Measurements from ENCODE around the gene ARHGAP24. TPM values are rescaled to one million over a fixed set of nuclear protein-coding genes. Genes with fewer than 3 reads are reported as not detected.

ARHGAP24 gene
- total RNA-seq, 2 experiments from 2014 or later: not detected

DNA sequence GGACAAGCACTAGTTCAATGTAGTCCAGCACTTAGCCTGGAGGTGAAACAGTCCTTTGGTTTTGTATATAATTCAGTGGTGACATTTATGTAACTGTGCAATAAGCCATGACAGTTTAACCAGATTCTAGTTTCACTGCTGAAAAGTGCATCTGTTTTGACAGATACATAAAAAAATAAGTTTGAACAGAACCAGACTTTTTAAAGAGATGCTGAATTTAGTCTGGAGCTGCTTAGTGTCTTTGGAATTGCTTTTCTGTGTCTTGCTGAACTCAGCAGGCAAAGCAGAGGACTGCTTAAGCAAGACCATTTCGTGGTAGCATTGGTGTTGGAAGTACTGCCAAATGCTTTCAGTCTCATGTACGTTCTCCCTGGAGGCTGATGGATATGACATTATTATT is 491.4 kb downstream of the ARHGAP24 start:
- Mint-ChIP-seq H3K27me3 (no peaks in the 10 kb centered on the region), H3K36me3 (ENCODE audit: low read depth) (no peaks in the 10 kb centered on the region), H3K9me3 (no peaks in the 10 kb centered on the region), H3K4me1 (no peaks in the 10 kb centered on the region), H3K4me3 (no peak overlapping the region), H3K27ac (no peak overlapping the region)
- no peak for DNase-seq
- CTCF ChIA-PET: no interaction called here
- POLR2A ChIA-PET: no interaction called here

DNA sequence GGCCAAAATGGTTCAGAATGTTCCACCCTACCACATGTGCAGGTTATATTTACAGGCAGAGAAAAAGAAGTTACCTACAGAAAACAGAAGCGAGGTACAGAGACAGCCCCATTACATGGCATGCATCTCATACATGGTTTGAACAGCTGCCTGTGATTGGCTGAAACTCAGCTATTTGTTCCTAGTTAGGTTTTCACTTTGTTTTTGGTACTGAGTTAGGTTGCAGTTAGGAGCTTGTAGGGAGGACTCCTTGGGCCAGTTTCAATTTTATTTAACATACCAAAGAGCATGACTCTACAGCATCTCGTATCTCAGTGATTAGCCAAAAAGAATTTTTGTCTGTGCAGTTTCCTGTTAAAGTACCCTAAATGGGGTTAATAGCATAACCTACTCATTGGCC is 492.9 kb downstream of the ARHGAP24 start:
- no peak overlapping the region for H3K4me3 Mint-ChIP-seq
- H3K9me3 Mint-ChIP-seq: no peaks in the 10 kb centered on the region
- no peaks in the 10 kb centered on the region for H3K27me3 Mint-ChIP-seq
- DNase-seq: no peak
- H3K36me3 Mint-ChIP-seq (ENCODE audit: low read depth): no peaks in the 10 kb centered on the region
- H3K4me1 Mint-ChIP-seq: no peaks in the 10 kb centered on the region
- ChIA-PET POLR2A (no interaction called here), CTCF (no interaction called here)
- no peak overlapping the region for H3K27ac Mint-ChIP-seq

DNA sequence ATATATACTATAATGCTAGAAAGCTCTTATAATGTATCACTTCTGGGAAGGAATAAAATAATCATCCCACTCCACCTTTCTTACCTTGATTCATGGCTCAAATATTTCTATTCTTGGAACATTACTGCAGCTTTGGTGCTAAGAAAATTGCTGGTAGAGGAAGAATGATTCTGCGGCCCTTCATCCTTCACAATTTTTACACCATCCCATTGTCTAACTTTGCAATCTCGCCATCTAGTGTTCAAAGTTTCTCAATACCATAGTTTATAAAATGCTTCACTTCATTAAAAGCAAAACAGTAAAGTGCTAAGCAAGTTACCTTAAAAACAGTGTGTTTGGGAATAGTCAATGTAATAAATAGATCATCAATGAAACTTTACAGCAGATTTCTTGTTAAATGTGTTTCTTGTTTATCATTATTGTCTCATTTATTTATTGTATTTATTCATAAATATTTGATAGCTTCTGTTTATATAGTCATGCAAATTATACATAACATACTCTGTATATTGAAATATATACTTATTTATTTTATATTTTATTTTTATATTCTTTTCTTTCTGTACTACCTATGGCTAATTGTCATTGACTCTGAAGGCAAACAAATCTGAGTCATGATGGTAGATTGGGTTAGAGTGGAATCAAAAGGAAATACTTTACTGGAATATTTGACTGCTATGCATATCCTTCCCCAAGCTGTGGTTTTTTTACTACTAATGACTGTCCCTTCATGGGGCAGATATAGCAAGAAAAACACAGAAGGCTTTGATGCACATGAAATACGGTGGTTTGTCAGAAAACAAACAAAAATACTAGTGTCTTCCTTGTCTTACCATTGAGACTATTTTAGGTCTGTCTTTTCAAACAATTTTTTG is 494.2 kb downstream of the ARHGAP24 start:
- no peaks in the 10 kb centered on the region for H3K27me3 Mint-ChIP-seq
- ChIA-PET CTCF (no interaction called here), POLR2A (no interaction called here)
- H3K4me3 Mint-ChIP-seq: no peak overlapping the region
- H3K4me1 Mint-ChIP-seq: no peaks in the 10 kb centered on the region
- H3K9me3 Mint-ChIP-seq: no peaks in the 10 kb centered on the region
- no peak for DNase-seq
- H3K27ac Mint-ChIP-seq: no peak overlapping the region
- H3K36me3 Mint-ChIP-seq (ENCODE audit: low read depth): no peaks in the 10 kb centered on the region

DNA sequence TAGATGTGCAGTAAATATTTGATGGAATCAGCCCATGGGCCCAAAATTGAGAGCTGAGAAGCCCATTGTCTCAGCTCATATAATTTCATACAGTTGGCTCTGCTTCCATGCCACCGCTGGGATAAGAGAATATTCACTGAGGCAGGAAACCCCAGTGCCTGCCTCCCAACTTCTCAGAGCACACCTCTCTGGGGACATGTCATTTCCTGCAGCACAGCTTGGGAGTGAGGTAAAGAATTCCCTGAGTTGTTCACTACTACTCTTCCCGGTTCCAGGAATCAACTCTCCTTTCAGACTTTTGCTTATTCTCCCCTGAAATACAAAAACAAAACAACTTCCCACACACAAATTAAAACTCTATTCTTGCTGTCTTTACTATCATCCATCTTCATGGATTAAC is 495.6 kb downstream of the ARHGAP24 start:
- Mint-ChIP-seq H3K4me3 (no peak overlapping the region), H3K36me3 (ENCODE audit: low read depth) (no peaks in the 10 kb centered on the region), H3K9me3 (no peaks in the 10 kb centered on the region), H3K27me3 (no peaks in the 10 kb centered on the region), H3K4me1 (no peaks in the 10 kb centered on the region), H3K27ac (no peak overlapping the region)
- ChIA-PET CTCF (no interaction called here), POLR2A (no interaction called here)
- no peak for DNase-seq

DNA sequence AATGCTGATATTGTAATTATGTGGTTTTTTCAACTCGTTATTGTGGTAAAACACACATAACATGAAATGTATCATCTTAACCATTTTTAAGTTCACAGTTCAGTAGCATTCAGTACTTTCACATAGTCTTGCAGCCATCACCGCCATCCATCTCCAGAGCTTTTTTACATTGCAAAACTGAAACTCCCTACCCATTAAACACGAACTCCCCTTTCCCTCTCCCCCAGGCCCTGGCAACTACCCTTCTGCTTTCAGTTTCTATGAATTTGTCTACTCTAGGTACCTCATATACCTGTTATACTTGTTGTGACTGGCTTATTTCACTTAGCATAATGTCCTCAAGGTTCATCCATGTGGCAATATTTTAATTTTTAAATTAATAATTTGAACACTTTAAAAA is 504.3 kb downstream of the ARHGAP24 start:
- Mint-ChIP-seq H3K9me3 (no peaks in the 10 kb centered on the region), H3K36me3 (ENCODE audit: low read depth) (no peaks in the 10 kb centered on the region), H3K4me3 (no peak overlapping the region), H3K27ac (no peak overlapping the region), H3K27me3 (no peaks in the 10 kb centered on the region), H3K4me1 (no peaks in the 10 kb centered on the region)
- no peak for DNase-seq
- ChIA-PET POLR2A (no interaction called here), CTCF (no interaction called here)

DNA sequence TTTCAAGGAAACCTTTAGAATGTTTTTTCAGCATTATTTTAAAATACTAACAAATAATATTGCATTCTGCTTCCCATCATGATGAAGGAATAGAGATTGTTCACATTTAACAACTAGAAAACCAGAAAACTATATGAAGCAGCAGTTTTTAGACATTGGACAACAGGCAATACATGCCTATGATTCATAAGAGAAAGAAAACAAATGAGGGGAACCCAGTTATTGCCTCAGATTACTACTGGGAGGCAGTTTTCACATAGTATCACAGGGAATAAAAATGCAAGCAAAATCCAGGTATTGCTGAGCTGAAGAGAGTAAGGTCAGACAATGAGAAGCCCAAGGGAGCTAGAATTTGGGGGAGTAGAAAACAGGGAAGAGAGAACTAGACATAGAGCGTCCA is 511.3 kb downstream of the ARHGAP24 start:
- Mint-ChIP-seq H3K4me3 (no peak overlapping the region), H3K27ac (no peak overlapping the region), H3K36me3 (ENCODE audit: low read depth) (no peaks in the 10 kb centered on the region), H3K4me1 (no peaks in the 10 kb centered on the region), H3K27me3 (no peaks in the 10 kb centered on the region), H3K9me3 (no peaks in the 10 kb centered on the region)
- ChIA-PET POLR2A (no interaction called here), CTCF (no interaction called here)
- DNase-seq: no peak

DNA sequence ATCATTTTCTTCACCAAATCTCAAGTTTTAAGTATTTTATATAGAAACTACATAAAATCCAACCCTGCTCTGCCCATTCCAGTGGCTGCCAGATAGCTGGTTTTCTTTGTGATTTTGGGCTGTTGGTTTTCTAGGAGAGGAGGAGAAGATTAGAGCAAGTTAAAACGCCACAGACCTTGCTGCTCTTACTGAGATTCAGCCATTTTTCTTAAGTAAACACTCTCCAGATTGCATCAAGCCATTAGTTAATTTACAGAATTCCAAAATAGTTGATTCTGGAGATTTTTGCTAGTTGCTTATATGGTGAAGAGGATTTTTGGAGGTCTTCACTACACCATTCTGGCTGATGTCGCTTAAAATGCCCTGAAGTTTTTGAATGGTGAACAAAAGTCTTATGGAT is 518.7 kb downstream of the ARHGAP24 start:
- no peaks in the 10 kb centered on the region for H3K9me3 Mint-ChIP-seq
- H3K4me1 Mint-ChIP-seq: no peaks in the 10 kb centered on the region
- ChIA-PET POLR2A (no interaction called here), CTCF (no interaction called here)
- no peaks in the 10 kb centered on the region for H3K27me3 Mint-ChIP-seq
- DNase-seq: no peak
- H3K4me3 Mint-ChIP-seq: no peak overlapping the region
- H3K36me3 Mint-ChIP-seq (ENCODE audit: low read depth): no peaks in the 10 kb centered on the region
- H3K27ac Mint-ChIP-seq: no peak overlapping the region

DNA sequence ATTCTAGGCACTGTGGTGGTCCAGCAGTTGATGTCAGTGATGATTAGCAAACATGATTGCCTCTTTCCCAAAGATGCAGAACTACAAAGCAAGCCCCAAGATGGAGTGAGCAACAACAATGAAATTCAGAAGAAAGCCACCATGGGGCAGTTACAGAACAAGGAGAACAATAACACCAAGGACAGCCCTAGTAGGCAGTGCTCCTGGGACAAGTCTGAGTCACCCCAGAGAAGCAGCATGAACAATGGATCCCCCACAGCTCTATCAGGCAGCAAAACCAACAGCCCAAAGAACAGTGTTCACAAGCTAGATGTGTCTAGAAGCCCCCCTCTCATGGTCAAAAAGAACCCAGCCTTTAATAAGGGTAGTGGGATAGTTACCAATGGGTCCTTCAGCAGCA is 519.6 kb downstream of the ARHGAP24 start:
- Mint-ChIP-seq H3K9me3 (no peaks in the 10 kb centered on the region), H3K4me3 (no peak overlapping the region), H3K36me3 (ENCODE audit: low read depth) (no peaks in the 10 kb centered on the region), H3K27me3 (no peaks in the 10 kb centered on the region), H3K4me1 (no peaks in the 10 kb centered on the region), H3K27ac (no peak overlapping the region)
- ChIA-PET POLR2A (no interaction called here), CTCF (no interaction called here)
- no peak for DNase-seq

DNA sequence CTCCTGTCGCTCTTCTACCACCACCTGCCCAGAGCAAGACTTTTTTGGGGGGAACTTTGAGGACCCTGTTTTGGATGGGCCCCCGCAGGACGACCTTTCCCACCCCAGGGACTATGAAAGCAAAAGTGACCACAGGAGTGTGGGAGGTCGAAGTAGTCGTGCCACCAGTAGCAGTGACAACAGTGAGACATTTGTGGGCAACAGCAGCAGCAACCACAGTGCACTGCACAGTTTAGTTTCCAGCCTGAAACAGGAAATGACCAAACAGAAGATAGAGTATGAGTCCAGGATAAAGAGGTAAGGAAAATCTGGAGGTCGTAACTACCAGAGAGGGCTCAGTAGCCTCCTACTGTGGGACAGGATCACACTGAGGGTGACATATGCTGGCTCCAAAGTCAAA is 520.4 kb downstream of the ARHGAP24 start:
- Mint-ChIP-seq H3K4me1 (no peaks in the 10 kb centered on the region), H3K27ac (no peak overlapping the region), H3K36me3 (ENCODE audit: low read depth) (no peaks in the 10 kb centered on the region), H3K4me3 (no peak overlapping the region), H3K9me3 (no peaks in the 10 kb centered on the region), H3K27me3 (no peaks in the 10 kb centered on the region)
- ChIA-PET CTCF (no interaction called here), POLR2A (no interaction called here)
- no peak for DNase-seq

DNA sequence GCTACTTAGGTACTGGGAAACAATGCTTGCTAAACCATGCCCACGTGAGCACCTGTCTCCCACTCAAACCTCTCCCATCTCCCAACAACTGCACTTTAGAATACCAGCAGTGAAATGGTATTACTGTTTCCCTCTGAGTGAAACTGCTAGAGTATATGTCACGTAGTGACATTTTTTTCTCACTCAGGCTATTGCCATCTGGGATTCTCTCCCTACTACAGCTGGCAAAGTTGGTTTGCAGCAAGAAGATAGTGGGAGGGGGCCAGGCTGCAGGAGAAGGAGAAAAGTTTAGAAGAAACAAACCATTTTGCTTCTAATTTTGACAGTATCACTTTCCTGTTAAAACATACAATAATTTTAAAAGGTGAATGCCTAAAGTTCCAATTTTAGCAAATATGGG is 526.6 kb downstream of the ARHGAP24 start:
- H3K36me3 Mint-ChIP-seq (ENCODE audit: low read depth): no peaks in the 10 kb centered on the region
- no peaks in the 10 kb centered on the region for H3K27me3 Mint-ChIP-seq
- no peak overlapping the region for H3K4me3 Mint-ChIP-seq
- no peak for DNase-seq
- POLR2A ChIA-PET: no interaction called here
- H3K27ac Mint-ChIP-seq: no peak overlapping the region
- H3K9me3 Mint-ChIP-seq: no peaks in the 10 kb centered on the region
- CTCF ChIA-PET: interaction anchor here (1.1 kb wide), 1 partner anchor 22 kb away, joined by 3 read pairs; no protein-coding TSS in a partner anchor
- no peaks in the 10 kb centered on the region for H3K4me1 Mint-ChIP-seq

DNA sequence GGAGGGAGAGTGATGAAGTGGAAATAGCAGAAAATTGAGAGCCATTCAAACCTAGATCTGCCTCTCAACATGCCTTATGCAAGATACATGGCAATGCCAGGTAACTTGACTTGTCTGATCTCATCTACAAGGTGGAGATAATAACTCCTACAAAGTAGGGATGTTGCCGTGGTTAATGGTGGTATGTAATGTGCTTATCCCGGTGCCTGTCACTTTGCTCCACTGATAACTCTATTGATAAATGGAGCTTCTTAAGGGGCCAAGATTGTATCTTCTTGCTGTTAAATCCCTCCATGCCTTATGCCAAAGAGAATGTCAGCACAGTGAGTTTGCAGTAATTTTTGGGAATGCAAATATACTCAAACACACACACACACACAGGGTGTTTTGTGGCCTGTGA is 529.1 kb downstream of the ARHGAP24 start:
- H3K4me1 Mint-ChIP-seq: no peaks in the 10 kb centered on the region
- ChIA-PET POLR2A (no interaction called here), CTCF (no interaction called here)
- no peaks in the 10 kb centered on the region for H3K27me3 Mint-ChIP-seq
- no peaks in the 10 kb centered on the region for H3K9me3 Mint-ChIP-seq
- H3K27ac Mint-ChIP-seq: no peak overlapping the region
- no peak for DNase-seq
- H3K36me3 Mint-ChIP-seq (ENCODE audit: low read depth): no peaks in the 10 kb centered on the region
- no peak overlapping the region for H3K4me3 Mint-ChIP-seq

DNA sequence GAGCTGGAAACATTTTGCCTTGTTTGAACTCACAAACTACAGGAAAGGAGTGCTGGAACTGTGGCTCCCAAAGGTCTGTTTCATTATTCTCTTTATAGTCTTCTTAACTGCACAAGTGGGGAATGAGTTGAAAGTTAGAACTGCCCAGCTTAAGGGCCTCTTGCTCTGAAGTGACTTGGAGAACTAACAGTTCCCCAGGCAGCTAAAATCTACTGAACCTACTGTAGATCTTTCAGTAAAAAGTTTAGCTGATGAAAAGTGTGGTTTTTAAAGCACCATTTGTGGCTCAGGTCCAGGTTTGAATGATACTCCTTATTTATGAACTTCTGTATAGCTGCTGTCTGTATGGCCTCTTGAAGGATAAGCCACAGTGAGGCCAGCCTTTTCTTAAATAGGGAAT is 531.1 kb downstream of the ARHGAP24 start:
- Mint-ChIP-seq H3K27me3 (no peaks in the 10 kb centered on the region), H3K4me1 (no peaks in the 10 kb centered on the region), H3K4me3 (no peak overlapping the region), H3K9me3 (no peaks in the 10 kb centered on the region), H3K27ac (no peak overlapping the region), H3K36me3 (ENCODE audit: low read depth) (no peaks in the 10 kb centered on the region)
- POLR2A ChIA-PET: no interaction called here
- CTCF ChIA-PET: no interaction called here
- no peak for DNase-seq

DNA sequence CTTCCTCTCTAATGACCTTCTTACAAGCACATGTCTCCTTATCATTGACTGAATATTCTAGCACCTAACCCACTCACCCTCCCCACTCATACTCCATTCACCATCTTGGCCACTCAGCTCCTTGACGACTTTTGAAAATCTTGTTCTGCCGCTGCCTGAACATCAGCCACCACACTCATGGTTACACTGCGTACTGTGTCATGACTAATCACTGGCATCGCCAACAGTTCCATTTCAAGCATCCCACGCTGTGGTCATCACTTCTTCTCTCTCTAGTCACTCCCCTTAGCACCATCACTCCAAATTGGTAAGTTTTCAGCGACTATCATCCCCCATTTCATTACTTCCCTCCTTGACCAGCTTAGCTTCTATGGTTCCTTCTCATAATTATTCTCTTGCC is 532.1 kb downstream of the ARHGAP24 start:
- Mint-ChIP-seq H3K9me3 (no peaks in the 10 kb centered on the region), H3K27ac (no peak overlapping the region), H3K36me3 (ENCODE audit: low read depth) (no peaks in the 10 kb centered on the region), H3K27me3 (no peaks in the 10 kb centered on the region), H3K4me1 (no peaks in the 10 kb centered on the region), H3K4me3 (no peak overlapping the region)
- DNase-seq: no peak
- ChIA-PET POLR2A (no interaction called here), CTCF (no interaction called here)

DNA sequence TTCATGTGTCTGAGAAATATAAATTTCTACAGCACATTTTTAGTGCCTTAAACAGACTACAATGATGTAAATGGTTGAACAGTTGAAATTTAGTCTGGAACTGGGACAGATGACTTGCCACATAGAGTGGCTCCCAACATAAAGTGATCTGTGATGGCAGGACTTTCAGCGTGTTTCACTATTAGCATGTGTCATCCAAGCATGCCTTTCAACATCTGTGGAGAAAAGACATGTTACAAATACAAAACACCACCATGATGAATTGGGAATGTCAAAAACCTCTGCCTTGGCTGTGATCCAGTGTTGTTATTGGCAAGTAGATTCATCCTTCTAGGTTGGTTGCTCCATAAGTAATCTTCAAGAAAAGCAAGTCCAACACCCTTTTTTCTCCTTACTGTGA is 536.2 kb downstream of the ARHGAP24 start:
- Mint-ChIP-seq H3K27me3 (no peaks in the 10 kb centered on the region), H3K4me1 (no peaks in the 10 kb centered on the region), H3K9me3 (no peaks in the 10 kb centered on the region), H3K36me3 (ENCODE audit: low read depth) (no peaks in the 10 kb centered on the region), H3K27ac (no peak overlapping the region), H3K4me3 (no peak overlapping the region)
- no peak for DNase-seq
- ChIA-PET POLR2A (no interaction called here), CTCF (no interaction called here)
